Measurements from ENCODE around the gene TP53BP2. TPM values are rescaled to one million over a fixed set of nuclear protein-coding genes. Genes with fewer than 3 reads are reported as not detected.
"Not testable (repeated sequence)": the region's sequence is repeated elsewhere in the genome, so short reads cannot be mapped to it uniquely, and the experiment has no call there.

The TP53BP2 gene
- total and polyA plus RNA-seq, 11 donors, result 4.6 to 44.8 (median 22.3) TPM

DNA sequence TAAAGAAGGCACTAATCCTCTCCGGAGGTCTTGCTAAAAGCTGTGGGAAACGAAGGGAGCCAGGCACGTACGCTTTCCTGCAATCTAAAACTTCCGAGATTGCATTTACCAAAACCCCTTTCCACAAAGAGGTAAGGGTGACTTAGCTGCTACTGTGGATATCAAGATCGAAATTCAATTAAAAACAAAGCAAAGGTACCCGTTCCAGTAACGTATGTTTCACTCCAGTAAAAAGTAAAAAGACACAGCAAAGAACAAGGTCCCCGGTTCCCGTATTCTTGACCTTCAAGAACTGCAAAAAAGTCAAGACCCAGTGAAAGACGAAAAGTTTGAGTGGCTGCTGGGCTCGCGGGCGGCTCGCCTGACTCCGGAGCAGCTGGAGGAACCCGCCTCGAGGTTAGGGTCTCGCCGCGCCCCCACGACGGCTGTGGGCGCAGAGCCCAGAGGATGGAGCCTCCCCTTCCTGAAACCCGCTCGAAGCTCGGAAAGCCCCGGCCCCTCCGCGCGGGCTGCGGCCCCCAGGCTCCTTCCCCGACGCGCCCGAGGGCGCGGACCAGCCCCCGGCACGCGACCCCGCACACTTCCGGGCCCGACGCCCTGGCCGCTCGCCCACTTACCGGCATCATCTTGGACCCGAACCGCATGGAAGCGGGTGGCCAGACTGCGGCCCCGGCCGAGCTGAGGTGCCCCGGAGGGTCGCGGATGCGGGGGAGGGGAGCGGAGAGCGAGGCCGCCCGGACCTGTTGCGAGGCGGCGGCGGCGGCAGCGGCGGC lies 524 bp downstream of the TP53BP2 start:
- Histone ChIP-seq H3K36me3 (no peaks in the 10 kb centered on the region), H3K4me3 (peak overlapping the region; percentile 75 to 95 (median 90)), H3K4me1 (peaks cover 0 to 53% (median 40%) of the 10 kb centered on the region in 12 donors), H3K27me3 (no peaks in the 10 kb centered on the region), H3K27ac (peak overlapping the region; percentile 96 to 100 (median 99)), H3K9me3 (no peaks in the 10 kb centered on the region)
- WGBS, 4 donors, result 0 to 1% (median 1%) methylated on average over 24 to 69 of the region's 69 CpGs
- intact Hi-C loops (cut with DNase I), result loop anchor here in 5 of 10 donors (5.0 to 10.0 kb wide), 4 partner anchors 33 to 140 kb away; partner anchors contain the start of gene CAPN2 (in 1 of the 5)
- DNase-seq, result peak in 3 of 5 donors; percentile 55 to 65 (median 60)
- ATAC-seq, result peak; percentile 6 to 28 (median 14)
- TF ChIP-seq POLR2A (IDR thresholded peaks at IDR 0.05), result no peak
- TF ChIP-seq, protein P1, sequence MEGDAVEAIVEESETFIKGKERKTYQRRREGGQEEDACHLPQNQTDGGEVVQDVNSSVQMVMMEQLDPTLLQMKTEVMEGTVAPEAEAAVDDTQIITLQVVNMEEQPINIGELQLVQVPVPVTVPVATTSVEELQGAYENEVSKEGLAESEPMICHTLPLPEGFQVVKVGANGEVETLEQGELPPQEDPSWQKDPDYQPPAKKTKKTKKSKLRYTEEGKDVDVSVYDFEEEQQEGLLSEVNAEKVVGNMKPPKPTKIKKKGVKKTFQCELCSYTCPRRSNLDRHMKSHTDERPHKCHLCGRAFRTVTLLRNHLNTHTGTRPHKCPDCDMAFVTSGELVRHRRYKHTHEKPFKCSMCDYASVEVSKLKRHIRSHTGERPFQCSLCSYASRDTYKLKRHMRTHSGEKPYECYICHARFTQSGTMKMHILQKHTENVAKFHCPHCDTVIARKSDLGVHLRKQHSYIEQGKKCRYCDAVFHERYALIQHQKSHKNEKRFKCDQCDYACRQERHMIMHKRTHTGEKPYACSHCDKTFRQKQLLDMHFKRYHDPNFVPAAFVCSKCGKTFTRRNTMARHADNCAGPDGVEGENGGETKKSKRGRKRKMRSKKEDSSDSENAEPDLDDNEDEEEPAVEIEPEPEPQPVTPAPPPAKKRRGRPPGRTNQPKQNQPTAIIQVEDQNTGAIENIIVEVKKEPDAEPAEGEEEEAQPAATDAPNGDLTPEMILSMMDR (IDR thresholded peaks at IDR 0.05), result no peak

DNA sequence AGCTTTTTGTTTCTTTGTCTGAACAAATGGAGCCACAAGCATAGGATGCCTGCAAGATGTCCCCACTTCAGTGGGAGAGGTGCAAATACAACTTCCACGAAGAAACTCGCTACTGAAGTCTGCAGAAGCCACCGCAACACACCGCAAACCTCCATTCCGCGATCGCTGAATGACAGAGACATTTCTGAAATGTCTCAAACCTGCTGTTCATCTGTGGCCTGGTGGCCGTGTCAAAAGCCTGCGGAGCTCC lies 1.0 kb downstream of the TP53BP2 start:
- DNase-seq (no peak), ATAC-seq (no peak)
- TF ChIP-seq, protein P1 (IDR thresholded peaks at IDR 0.05), result no peak
- no peak for TF ChIP-seq POLR2A (IDR thresholded peaks at IDR 0.05)
- peak overlapping the region; percentile 75 to 95 (median 90) for H3K4me3 ChIP-seq
- H3K4me1 ChIP-seq, result peaks cover 0 to 55% (median 40%) of the 10 kb centered on the region in 12 donors
- H3K27ac ChIP-seq, result peak overlapping the region; percentile 96 to 100 (median 99)
- H3K27me3 ChIP-seq, result no peaks in the 10 kb centered on the region
- H3K36me3 ChIP-seq, result no peaks in the 10 kb centered on the region
- intact Hi-C loops (cut with DNase I), result loop anchor here in 5 of 10 donors (5.0 to 10.0 kb wide), 4 partner anchors 32 to 140 kb away; partner anchors contain the start of gene CAPN2 (in 1 of the 5)
- WGBS, 4 donors, result 0 to 2% (median 1%) methylated on average over 9 of the region's 9 CpGs
- no peaks in the 10 kb centered on the region for H3K9me3 ChIP-seq

DNA sequence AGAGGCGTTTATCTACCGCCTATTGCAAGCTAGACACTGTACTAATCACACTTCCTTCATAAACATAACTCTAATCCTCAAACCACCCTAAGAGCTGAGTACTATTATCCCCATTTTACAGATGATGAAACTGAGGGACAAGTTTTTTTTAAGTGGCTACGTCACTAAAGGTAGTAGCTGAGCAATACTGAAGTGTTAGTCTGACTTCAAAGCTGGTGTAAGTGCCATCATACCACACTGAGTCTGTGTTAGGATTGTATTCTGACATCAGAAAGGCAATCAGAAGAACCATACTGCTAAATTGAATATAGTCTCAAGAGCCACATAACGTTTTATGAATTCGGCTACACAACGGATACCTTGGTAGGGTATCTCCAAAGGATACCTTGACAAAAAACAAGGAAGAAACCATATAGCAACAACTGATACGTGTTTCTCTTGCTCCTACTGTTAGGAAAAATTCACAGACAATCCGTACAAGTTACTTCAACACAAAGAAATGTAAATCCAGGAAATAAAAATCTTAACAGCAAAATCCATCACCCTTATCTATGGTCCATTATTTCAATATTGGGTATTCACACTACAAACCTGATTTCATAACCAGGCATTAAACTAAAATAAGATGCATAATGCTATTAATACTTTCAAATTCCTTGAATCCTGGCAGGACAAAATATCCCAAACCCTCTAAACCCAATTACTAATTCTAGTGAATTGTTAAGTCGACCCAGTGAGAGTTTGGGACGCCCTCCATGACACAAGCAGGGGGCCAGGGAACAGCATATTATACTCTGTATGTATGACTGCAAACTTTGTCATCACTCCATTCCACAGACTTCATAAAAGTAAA lies 1.6 kb downstream of the TP53BP2 start:
- H3K4me3 ChIP-seq, result peak overlapping the region; percentile 75 to 95 (median 90)
- WGBS, 4 donors, result 54 to 60% (median 59%) methylated on average over 10 of the region's 10 CpGs
- H3K4me1 ChIP-seq, result peaks cover 0 to 56% (median 40%) of the 10 kb centered on the region in 12 donors
- ATAC-seq, result no peak
- TF ChIP-seq POLR2A (IDR thresholded peaks at IDR 0.05), result no peak
- TF ChIP-seq, protein P1 (IDR thresholded peaks at IDR 0.05), result no peak
- H3K36me3 ChIP-seq, result no peaks in the 10 kb centered on the region
- intact Hi-C loops (cut with DNase I), result loop anchor here in 1 of 10 donors (10.0 kb wide), 1 partner anchor 139 kb away; no protein-coding TSS in a partner anchor
- no peak for DNase-seq
- H3K9me3 ChIP-seq, result no peaks in the 10 kb centered on the region
- H3K27ac ChIP-seq, result peak overlapping the region in 11 of 12 donors; percentile 96 to 100 (median 99)
- H3K27me3 ChIP-seq, result no peaks in the 10 kb centered on the region

DNA sequence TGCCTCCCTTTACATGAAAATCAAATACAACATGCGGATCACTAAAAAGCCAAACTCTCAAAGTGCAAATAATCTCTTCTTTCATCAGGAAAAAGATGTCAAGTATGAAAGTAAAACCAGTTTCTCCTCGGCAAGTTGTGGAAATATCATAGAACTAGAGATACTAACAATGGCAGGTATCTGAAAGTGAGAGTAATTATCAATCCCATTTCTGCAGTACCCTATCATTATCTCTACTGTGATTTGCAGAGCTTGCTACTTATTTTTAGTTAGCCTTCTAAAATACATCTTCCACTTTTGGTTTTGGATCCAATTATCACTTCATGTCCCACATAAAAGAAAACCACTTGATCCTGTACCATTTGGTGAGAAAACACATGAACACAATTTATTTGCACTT lies 3.0 kb downstream of the TP53BP2 start:
- no peaks in the 10 kb centered on the region for H3K27me3 ChIP-seq
- DNase-seq (no peak), ATAC-seq (no peak)
- intact Hi-C loops (cut with DNase I), result loop anchor here in 1 of 10 donors (10.0 kb wide), 1 partner anchor 138 kb away; no protein-coding TSS in a partner anchor
- H3K9me3 ChIP-seq, result no peaks in the 10 kb centered on the region
- H3K36me3 ChIP-seq, result no peaks in the 10 kb centered on the region
- H3K4me3 ChIP-seq, result peak overlapping the region in 1 of 12 donors; percentile 4
- H3K27ac ChIP-seq, result no peak overlapping the region
- no peak for TF ChIP-seq POLR2A (IDR thresholded peaks at IDR 0.05)
- TF ChIP-seq, protein P1 (IDR thresholded peaks at IDR 0.05), result no peak
- 58 to 63% (median 62%) methylated on average over 2 of the region's 2 CpGs for WGBS, 4 donors
- peaks cover 0 to 69% (median 48%) of the 10 kb centered on the region in 12 donors for H3K4me1 ChIP-seq

DNA sequence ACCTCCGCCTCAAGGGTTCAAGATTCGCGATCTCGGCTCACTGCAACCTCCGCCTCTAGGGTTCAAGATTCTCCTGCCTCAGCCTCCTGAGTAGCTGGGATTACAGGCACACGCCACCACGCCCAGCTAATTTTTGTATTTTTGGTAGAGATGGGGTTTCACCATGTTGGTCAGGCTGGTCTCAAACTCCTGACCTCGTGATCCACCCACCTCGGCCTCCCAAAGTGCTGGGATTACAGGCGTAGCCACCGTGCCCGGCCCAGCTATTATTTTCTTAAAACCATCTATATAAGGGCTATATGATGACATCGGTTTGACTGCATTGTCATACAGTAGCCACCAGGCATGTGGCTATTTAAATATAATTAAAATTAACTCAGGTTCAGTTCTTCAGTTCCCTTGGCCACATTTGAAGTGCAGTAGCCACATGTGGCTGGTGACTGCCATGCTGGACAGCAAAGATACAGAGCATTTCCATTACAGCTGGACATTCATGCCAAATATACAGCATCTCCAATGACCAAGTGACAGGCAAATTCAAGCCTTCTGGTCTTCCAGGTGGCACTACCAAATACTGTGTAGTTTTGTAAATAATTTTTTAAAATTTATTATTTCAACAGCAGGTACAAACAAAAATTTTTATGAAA lies 3.6 kb downstream of the TP53BP2 start:
- 93 to 97% (median 96%) methylated on average over 13 of the region's 13 CpGs for WGBS, 4 donors
- intact Hi-C loops (cut with DNase I), result loop anchor here in 1 of 10 donors (10.0 kb wide), 1 partner anchor 137 kb away; no protein-coding TSS in a partner anchor

More for the DNA sequence above, 3.6 kb downstream of the TP53BP2 start:
- not testable (repeated sequence) for ATAC-seq, H3K9me3 ChIP-seq, H3K27ac ChIP-seq, H3K36me3 ChIP-seq, DNase-seq, H3K27me3 ChIP-seq
- Histone ChIP-seq H3K4me1 (peaks cover 0 to 74% (median 52%) of the 10 kb centered on the region in 12 donors), H3K4me3 (peak overlapping the region in 1 of 12 donors; percentile 4)
